HEK293 (cell line): ENCODE data around the gene PITPNM1.

Source experiments
- CTCF ChIA-PET: fragments of 350-600 bp; formaldehyde crosslinking; extraction: SDS; loops from one replicate; lab custom pipeline; 2021; ENCODE audit warnings: antibody characterized with exemption; lab: Yijun Ruan, JAX
- POLR2A ChIA-PET: fragments of 300-600 bp; formaldehyde crosslinking; extraction: SDS; loops from one replicate; lab custom pipeline; 2020; ENCODE audit warnings: antibody characterized with exemption, inconsistent platforms; lab: Yijun Ruan, JAX
- H3K27ac ChIP-seq: fragments of 200-500 bp; sonication (Bioruptor generic); 2 replicates; pipeline ENCODE4 v1.5.1; 2014; ENCODE audit warnings: low read depth, low read length, control low read depth, inconsistent platforms; ENCODE audit errors: extremely low read depth
- H3K36me3 ChIP-seq, 2 experiments: fragments of 200-500 bp in 1 of 2; sonication (Bioruptor generic) in 1 of 2; 1 replicate in 1 of 2; 2 replicates in 1 of 2; pipeline ENCODE4 v1.5.1; 2014 to 2017; ENCODE audit warnings: inconsistent platforms in 2 of 2, low read length in 2 of 2; ENCODE audit not compliant: control insufficient read depth in 2 of 2, insufficient read depth in 1 of 2
- H3K4me1 ChIP-seq: fragments of 200-500 bp; sonication (Bioruptor generic); 2 replicates; pipeline ENCODE4 v1.5.1; 2014; ENCODE audit warnings: mild to moderate bottlenecking, low read length, inconsistent platforms; ENCODE audit not compliant: control insufficient read depth, insufficient read depth
- H3K4me3 ChIP-seq: 2 replicates; pipeline ENCODE4 v1.5.1; 2011; ENCODE audit warnings: low read depth, mild to moderate bottlenecking, control low read depth, low read length, moderate library complexity
- H3K9me3 ChIP-seq: fragments of 200-500 bp; sonication (Bioruptor generic); 2 replicates; pipeline ENCODE4 v1.5.1; 2014; ENCODE audit warnings: low read depth, low read length, inconsistent platforms; ENCODE audit not compliant: control insufficient read depth, insufficient read depth
- OVOL3 ChIP-seq: fragments of 450-650 bp; formaldehyde crosslinking; IDR thresholded peaks from 2 replicates; pipeline ENCODE4 v1.5.1; 2016; ENCODE audit warnings: missing biosample characterization, missing genetic modification characterization
- SALL2 ChIP-seq: fragments of 450-650 bp; formaldehyde crosslinking; IDR thresholded peaks from 2 replicates; pipeline ENCODE4 v1.5.0; 2017; ENCODE audit warnings: missing biosample characterization, mild to moderate bottlenecking, missing genetic modification characterization, borderline replicate concordance
- SP7 ChIP-seq: fragments of 450-650 bp; formaldehyde crosslinking; IDR thresholded peaks from 2 replicates; pipeline ENCODE4 v1.5.1; 2016; ENCODE audit warnings: missing biosample characterization, missing genetic modification characterization
- TCF7L2 ChIP-seq: IDR thresholded peaks from 2 replicates; pipeline ENCODE4 v1.6.1; 2011; ENCODE audit warnings: low read depth, mild to moderate bottlenecking, inconsistent platforms, low read length, moderate library complexity, borderline replicate concordance
- ZBTB20 ChIP-seq: fragments of 450-650 bp; formaldehyde crosslinking; IDR thresholded peaks from 2 replicates; pipeline ENCODE4 v1.5.1; 2016; ENCODE audit warnings: missing biosample characterization, missing genetic modification characterization
- ZEB2 ChIP-seq: fragments of 450-650 bp; formaldehyde crosslinking; IDR thresholded peaks from 2 replicates; pipeline ENCODE4 v1.5.1; 2016; ENCODE audit warnings: missing biosample characterization, missing genetic modification characterization
- ZFP3 ChIP-seq: fragments of 450-650 bp; formaldehyde crosslinking; IDR thresholded peaks from 2 replicates; pipeline ENCODE4 v1.5.1; 2016; ENCODE audit warnings: low read depth, missing biosample characterization, missing genetic modification characterization
- ZNF174 ChIP-seq: fragments of 450-650 bp; formaldehyde crosslinking; IDR thresholded peaks from 2 replicates; pipeline ENCODE4 v1.5.0; 2017; ENCODE audit warnings: missing biosample characterization, mild to moderate bottlenecking, missing genetic modification characterization
- ZNF2 ChIP-seq: fragments of 450-650 bp; formaldehyde crosslinking; IDR thresholded peaks from 2 replicates; pipeline ENCODE4 v1.5.1; 2016; ENCODE audit warnings: missing biosample characterization, missing genetic modification characterization
- ZNF211 ChIP-seq: fragments of 450-650 bp; formaldehyde crosslinking; IDR thresholded peaks from 2 replicates; pipeline ENCODE4 v1.5.1; 2016; ENCODE audit warnings: low read depth, missing biosample characterization, missing genetic modification characterization
- ZNF24 ChIP-seq: fragments of 450-650 bp; formaldehyde crosslinking; IDR thresholded peaks from 2 replicates; pipeline ENCODE4 v1.5.1; 2016; ENCODE audit warnings: missing biosample characterization, missing genetic modification characterization
- ZNF324 ChIP-seq: fragments of 450-650 bp; formaldehyde crosslinking; IDR thresholded peaks from 2 replicates; pipeline ENCODE4 v1.5.1; 2016; ENCODE audit warnings: missing biosample characterization, missing genetic modification characterization
- ZNF350 ChIP-seq: fragments of 450-650 bp; formaldehyde crosslinking; IDR thresholded peaks from 2 replicates; pipeline ENCODE4 v1.5.0; 2017; ENCODE audit warnings: missing biosample characterization, mild to moderate bottlenecking, missing genetic modification characterization
- ZNF423 ChIP-seq: fragments of 450-650 bp; formaldehyde crosslinking; IDR thresholded peaks from 2 replicates; pipeline ENCODE4 v1.5.1; 2016; ENCODE audit warnings: missing biosample characterization, missing genetic modification characterization
- ZNF433 ChIP-seq: fragments of 450-650 bp; formaldehyde crosslinking; IDR thresholded peaks from 2 replicates; pipeline ENCODE4 v1.5.1; 2016; ENCODE audit warnings: missing biosample characterization, missing genetic modification characterization, low read depth
- ZNF529 ChIP-seq: fragments of 450-650 bp; formaldehyde crosslinking; IDR thresholded peaks from 2 replicates; pipeline ENCODE4 v1.5.1; 2017; ENCODE audit warnings: missing genetic modification characterization, missing biosample characterization; ENCODE audit not compliant: insufficient replicate concordance
- ZNF549 ChIP-seq: fragments of 450-650 bp; IDR thresholded peaks from 2 replicates; pipeline ENCODE4 v1.5.1; 2018; ENCODE audit warnings: missing biosample characterization, missing genetic modification characterization, mild to moderate bottlenecking, inconsistent platforms, moderate library complexity
- ZNF555 ChIP-seq: fragments of 450-650 bp; formaldehyde crosslinking; conservative IDR thresholded peaks from 2 replicates; pipeline ENCODE4 v1.5.1; 2017; ENCODE audit warnings: missing biosample characterization, mild to moderate bottlenecking, missing genetic modification characterization, inconsistent platforms
- ZNF561 ChIP-seq: fragments of 450-650 bp; IDR thresholded peaks from 2 replicates; pipeline ENCODE4 v1.5.1; 2018; ENCODE audit warnings: missing biosample characterization, missing genetic modification characterization, borderline replicate concordance
- ZNF707 ChIP-seq: fragments of 450-650 bp; formaldehyde crosslinking; IDR thresholded peaks from 2 replicates; pipeline ENCODE4 v1.5.1; 2016; ENCODE audit warnings: missing biosample characterization, missing genetic modification characterization
- ZNF747 ChIP-seq: fragments of 450-650 bp; formaldehyde crosslinking; IDR thresholded peaks from 2 replicates; pipeline ENCODE4 v1.5.1; 2016; ENCODE audit warnings: missing biosample characterization, missing genetic modification characterization
- TF ChIP-seq, protein P1 (sequence below): fragments of 450-650 bp; formaldehyde crosslinking; IDR thresholded peaks from 2 replicates; pipeline ENCODE4 v1.5.1; 2016; ENCODE audit warnings: missing biosample characterization, missing genetic modification characterization
- TF ChIP-seq, protein P2 (sequence below): fragments of 450-650 bp; formaldehyde crosslinking; IDR thresholded peaks from 2 replicates; pipeline ENCODE4 v1.5.1; 2016; ENCODE audit warnings: missing biosample characterization, missing genetic modification characterization
- TF ChIP-seq, protein P3 (sequence below): fragments of 450-650 bp; formaldehyde crosslinking; IDR thresholded peaks from 2 replicates; pipeline ENCODE4 v1.5.1; 2016; ENCODE audit warnings: missing biosample characterization, missing genetic modification characterization
- TF ChIP-seq, protein P4 (sequence below): fragments of 450-650 bp; formaldehyde crosslinking; IDR thresholded peaks from 2 replicates; pipeline ENCODE4 v1.5.1; 2016; ENCODE audit warnings: missing biosample characterization, missing genetic modification characterization, borderline replicate concordance

PITPNM1 gene

DNA sequence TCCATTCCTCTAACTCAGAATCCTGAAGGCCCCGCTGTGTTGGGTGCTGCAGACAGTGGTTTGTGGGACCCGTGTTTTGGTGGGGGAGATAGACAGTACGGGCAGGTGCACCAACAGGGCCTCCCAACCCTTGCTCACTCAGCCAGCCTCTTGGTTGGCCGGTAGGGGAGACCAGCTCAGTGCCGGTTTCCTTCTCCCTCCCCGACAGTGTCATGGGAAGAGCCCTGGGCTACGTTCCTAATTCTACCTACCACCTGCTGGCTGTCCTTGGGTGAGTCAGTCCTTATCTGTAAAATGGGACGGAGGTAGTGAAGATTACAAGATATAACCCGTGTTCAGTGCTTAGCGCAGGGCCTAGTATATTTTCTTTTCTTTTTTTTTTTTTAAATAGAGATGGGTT, 42.0 kb downstream of the PITPNM1 start:
- TF ChIP-seq SP7 (no peak), ZNF423 (tag by site-specific recombination) (no peak), SALL2 (tag by site-specific recombination) (no peak), ZNF549 (no peak), ZBTB20 (tag by site-specific recombination) (no peak), OVOL3 (tag by site-specific recombination) (no peak), ZFP3 (tag by site-specific recombination) (no peak), ZEB2 (tag by site-specific recombination) (no peak), ZNF707 (tag by site-specific recombination) (no peak), ZNF350 (tag by site-specific recombination) (no peak)
- TF ChIP-seq, protein P1, sequence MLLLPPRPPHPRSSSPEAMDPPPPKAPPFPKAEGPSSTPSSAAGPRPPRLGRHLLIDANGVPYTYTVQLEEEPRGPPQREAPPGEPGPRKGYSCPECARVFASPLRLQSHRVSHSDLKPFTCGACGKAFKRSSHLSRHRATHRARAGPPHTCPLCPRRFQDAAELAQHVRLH (tag by site-specific recombination), result no peak
- TF ChIP-seq, protein P2, sequence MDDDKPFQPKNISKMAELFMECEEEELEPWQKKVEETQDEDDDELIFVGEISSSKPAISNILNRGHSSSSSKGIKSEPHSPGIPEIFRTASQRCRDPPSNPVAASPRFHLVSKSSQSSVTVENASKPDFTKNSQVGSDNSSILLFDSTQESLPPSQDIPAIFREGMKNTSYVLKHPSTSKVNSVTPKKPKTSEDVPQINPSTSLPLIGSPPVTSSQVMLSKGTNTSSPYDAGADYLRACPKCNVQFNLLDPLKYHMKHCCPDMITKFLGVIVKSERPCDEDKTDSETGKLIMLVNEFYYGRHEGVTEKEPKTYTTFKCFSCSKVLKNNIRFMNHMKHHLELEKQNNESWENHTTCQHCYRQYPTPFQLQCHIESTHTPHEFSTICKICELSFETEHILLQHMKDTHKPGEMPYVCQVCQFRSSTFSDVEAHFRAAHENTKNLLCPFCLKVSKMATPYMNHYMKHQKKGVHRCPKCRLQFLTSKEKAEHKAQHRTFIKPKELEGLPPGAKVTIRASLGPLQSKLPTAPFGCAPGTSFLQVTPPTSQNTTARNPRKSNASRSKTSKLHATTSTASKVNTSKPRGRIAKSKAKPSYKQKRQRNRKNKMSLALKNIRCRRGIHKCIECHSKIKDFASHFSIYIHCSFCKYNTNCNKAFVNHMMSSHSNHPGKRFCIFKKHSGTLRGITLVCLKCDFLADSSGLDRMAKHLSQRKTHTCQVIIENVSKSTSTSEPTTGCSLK, result no peak
- TF ChIP-seq, protein P3, sequence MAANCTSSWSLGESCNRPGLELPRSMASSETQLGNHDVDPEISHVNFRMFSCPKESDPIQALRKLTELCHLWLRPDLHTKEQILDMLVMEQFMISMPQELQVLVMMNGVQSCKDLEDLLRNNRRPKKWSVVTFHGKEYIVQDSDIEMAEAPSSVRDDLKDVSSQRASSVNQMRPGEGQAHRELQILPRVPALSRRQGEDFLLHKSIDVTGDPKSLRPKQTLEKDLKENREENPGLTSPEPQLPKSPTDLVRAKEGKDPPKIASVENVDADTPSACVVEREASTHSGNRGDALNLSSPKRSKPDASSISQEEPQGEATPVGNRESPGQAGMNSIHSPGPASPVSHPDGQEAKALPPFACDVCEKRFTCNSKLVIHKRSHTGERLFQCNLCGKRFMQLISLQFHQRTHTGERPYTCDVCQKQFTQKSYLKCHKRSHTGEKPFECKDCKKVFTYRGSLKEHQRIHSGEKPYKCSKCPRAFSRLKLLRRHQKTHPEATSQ (tag by site-specific recombination), result no peak
- TF ChIP-seq, all 188 proteins: peak for 0
- no peaks in the 10 kb centered on the region; the same call in 1 of the 2 replicates for H3K4me1 ChIP-seq
- no peak overlapping the region for H3K4me3 ChIP-seq
- H3K9me3 ChIP-seq, result no peaks in the 10 kb centered on the region
- ChIA-PET POLR2A (interaction anchor here (0.7 kb wide), 2 partner anchors 87 to 1238 kb away, joined by 3 read pairs; no protein-coding TSS in a partner anchor), CTCF (interaction anchor here (0.6 kb wide), 1 partner anchor 34 kb away, joined by 4 read pairs; no protein-coding TSS in a partner anchor)
- no peaks in the 10 kb centered on the region for H3K36me3 ChIP-seq
- no peak overlapping the region for H3K27ac ChIP-seq

DNA sequence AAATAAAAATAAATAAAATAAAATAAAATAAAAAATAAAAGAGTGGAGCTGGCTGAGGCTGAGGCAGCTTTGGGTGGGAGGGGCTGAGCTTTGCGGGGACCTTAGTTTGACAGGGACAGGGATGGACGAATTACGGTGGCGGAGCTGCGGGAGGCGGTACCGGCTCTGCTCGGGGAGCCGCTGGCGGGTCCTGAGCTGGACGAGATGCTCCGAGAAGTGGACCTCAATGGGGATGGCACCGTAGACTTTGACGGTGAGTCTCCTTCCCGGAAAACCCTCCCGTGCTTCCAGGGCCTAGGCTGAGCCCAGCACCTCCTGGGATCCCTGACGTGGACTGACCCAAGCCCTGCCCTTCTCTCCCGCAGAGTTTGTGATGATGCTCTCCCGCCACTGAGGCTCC, 46.9 kb downstream of the PITPNM1 start:
- Histone ChIP-seq H3K9me3 (no peaks in the 10 kb centered on the region), H3K4me3 (no peak overlapping the region), H3K36me3 (no peaks in the 10 kb centered on the region), H3K27ac (no peak overlapping the region), H3K4me1 (no peaks in the 10 kb centered on the region)
- ChIA-PET CTCF (interaction anchor here (0.6 kb wide), 1 partner anchor 94 kb away, joined by 3 read pairs; no protein-coding TSS in a partner anchor), POLR2A (no interaction called here)
- no peak for TF ChIP-seq ZNF555
- no peak for TF ChIP-seq ZNF2 (tag by site-specific recombination)
- TF ChIP-seq ZNF433 (tag by site-specific recombination), result no peak
- TF ChIP-seq ZNF747 (tag by site-specific recombination), result no peak
- TF ChIP-seq ZNF561 (tag by site-specific recombination), result no peak
- TF ChIP-seq, protein P4, sequence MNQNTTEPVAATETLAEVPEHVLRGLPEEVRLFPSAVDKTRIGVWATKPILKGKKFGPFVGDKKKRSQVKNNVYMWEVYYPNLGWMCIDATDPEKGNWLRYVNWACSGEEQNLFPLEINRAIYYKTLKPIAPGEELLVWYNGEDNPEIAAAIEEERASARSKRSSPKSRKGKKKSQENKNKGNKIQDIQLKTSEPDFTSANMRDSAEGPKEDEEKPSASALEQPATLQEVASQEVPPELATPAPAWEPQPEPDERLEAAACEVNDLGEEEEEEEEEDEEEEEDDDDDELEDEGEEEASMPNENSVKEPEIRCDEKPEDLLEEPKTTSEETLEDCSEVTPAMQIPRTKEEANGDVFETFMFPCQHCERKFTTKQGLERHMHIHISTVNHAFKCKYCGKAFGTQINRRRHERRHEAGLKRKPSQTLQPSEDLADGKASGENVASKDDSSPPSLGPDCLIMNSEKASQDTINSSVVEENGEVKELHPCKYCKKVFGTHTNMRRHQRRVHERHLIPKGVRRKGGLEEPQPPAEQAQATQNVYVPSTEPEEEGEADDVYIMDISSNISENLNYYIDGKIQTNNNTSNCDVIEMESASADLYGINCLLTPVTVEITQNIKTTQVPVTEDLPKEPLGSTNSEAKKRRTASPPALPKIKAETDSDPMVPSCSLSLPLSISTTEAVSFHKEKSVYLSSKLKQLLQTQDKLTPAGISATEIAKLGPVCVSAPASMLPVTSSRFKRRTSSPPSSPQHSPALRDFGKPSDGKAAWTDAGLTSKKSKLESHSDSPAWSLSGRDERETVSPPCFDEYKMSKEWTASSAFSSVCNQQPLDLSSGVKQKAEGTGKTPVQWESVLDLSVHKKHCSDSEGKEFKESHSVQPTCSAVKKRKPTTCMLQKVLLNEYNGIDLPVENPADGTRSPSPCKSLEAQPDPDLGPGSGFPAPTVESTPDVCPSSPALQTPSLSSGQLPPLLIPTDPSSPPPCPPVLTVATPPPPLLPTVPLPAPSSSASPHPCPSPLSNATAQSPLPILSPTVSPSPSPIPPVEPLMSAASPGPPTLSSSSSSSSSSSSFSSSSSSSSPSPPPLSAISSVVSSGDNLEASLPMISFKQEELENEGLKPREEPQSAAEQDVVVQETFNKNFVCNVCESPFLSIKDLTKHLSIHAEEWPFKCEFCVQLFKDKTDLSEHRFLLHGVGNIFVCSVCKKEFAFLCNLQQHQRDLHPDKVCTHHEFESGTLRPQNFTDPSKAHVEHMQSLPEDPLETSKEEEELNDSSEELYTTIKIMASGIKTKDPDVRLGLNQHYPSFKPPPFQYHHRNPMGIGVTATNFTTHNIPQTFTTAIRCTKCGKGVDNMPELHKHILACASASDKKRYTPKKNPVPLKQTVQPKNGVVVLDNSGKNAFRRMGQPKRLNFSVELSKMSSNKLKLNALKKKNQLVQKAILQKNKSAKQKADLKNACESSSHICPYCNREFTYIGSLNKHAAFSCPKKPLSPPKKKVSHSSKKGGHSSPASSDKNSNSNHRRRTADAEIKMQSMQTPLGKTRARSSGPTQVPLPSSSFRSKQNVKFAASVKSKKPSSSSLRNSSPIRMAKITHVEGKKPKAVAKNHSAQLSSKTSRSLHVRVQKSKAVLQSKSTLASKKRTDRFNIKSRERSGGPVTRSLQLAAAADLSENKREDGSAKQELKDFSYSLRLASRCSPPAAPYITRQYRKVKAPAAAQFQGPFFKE (tag by site-specific recombination), result no peak
- no peak for TF ChIP-seq ZNF174 (tag by site-specific recombination)
- no peak for TF ChIP-seq ZNF324 (tag by site-specific recombination)
- TF ChIP-seq ZNF529 (tag by site-specific recombination), result no peak
- no peak for TF ChIP-seq ZNF24
- TF ChIP-seq ZNF211 (tag by site-specific recombination), result no peak
- TF ChIP-seq TCF7L2, result no peak
